PC-3 (cell line): ENCODE data around the gene APOD. TPM values are rescaled to one million over a fixed set of nuclear protein-coding genes. Genes with fewer than 3 reads are reported as not detected.

Experiments
- ATAC-seq: fragments of 200-7000 bp; cut with Tn5 transposase; 2 replicates; pipeline ENCODE4 v1.9.1; 2020; ENCODE audit warnings: mild to moderate bottlenecking, moderate library complexity
- BruUV-seq: library from RNA; stranded (reverse); fragments of 400-500 nt; replicated peaks from 2 replicates; lab custom pipeline; 2021; lab: Mats Ljungman, UMichigan
- CTCF ChIA-PET: fragments of 300-600 bp; sonication (Branson Sonifier 250); formaldehyde crosslinking; loops from one replicate; lab custom pipeline; 2022; ENCODE audit warnings: antibody characterized with exemption; lab: Charles Lee
- POLR2A ChIA-PET: fragments of 300-600 bp; sonication (Branson Sonifier 250); formaldehyde crosslinking; loops from one replicate; lab custom pipeline; 2022; ENCODE audit warnings: antibody characterized with exemption; ENCODE audit not compliant: unreplicated experiment; lab: Charles Lee
- DNase-seq: peaks from one replicate; pipeline ENCODE4 v3.0.0-alpha.2; 2015
- H2AFZ ChIP-seq: fragments of 300-600 bp; sonication (generic); 2 replicates; pipeline ENCODE4 v1.6.0; 2016; ENCODE audit warnings: antibody characterized with exemption, low read length
- H3F3A ChIP-seq: fragments of 300-600 bp; sonication (generic); one replicate; pipeline ENCODE4 v1.6.0; 2017; ENCODE audit warnings: antibody characterized with exemption, low read length, control low read depth, mild to moderate bottlenecking; ENCODE audit not compliant: unreplicated experiment
- H3K27ac ChIP-seq: fragments of 300-600 bp; sonication (generic); 2 replicates; pipeline ENCODE4 v1.5.1; 2016; ENCODE audit warnings: mild to moderate bottlenecking, low read length
- H3K27me3 ChIP-seq: fragments of 300-600 bp; sonication (generic); 2 replicates; pipeline ENCODE4 v1.6.1; 2016; ENCODE audit warnings: low read length, mixed read lengths
- H3K36me3 ChIP-seq: fragments of 300-600 bp; sonication (generic); 2 replicates; pipeline ENCODE4 v1.6.1; 2016; ENCODE audit warnings: low read depth, mixed run types, low read length, mixed read lengths
- H3K4me1 ChIP-seq: fragments of 300-600 bp; sonication (generic); 2 replicates; pipeline ENCODE4 v1.5.1; 2016; ENCODE audit warnings: low read length; ENCODE audit not compliant: insufficient read depth
- H3K4me2 ChIP-seq: fragments of 300-600 bp; sonication (generic); 2 replicates; pipeline ENCODE4 v1.6.0; 2016; ENCODE audit warnings: low read length
- H3K4me3 ChIP-seq: fragments of 300-600 bp; sonication (generic); 2 replicates; pipeline ENCODE4 v1.5.1; 2016; ENCODE audit warnings: mild to moderate bottlenecking, low read length, mixed read lengths
- H3K79me2 ChIP-seq: fragments of 300-600 bp; sonication (generic); 2 replicates; pipeline ENCODE4 v1.6.1; 2017; ENCODE audit warnings: low read length, mixed read lengths
- H3K9ac ChIP-seq: fragments of 300-600 bp; sonication (generic); 2 replicates; pipeline ENCODE4 v1.6.0; 2016; ENCODE audit warnings: mild to moderate bottlenecking, low read length
- H3K9me2 ChIP-seq: fragments of 300-600 bp; sonication (generic); replicated peaks from 2 replicates; pipeline ENCODE4 v1.6.1; 2016; ENCODE audit warnings: mixed run types, low read length, mixed read lengths
- H3K9me3 ChIP-seq: fragments of 300-600 bp; sonication (generic); 2 replicates; pipeline ENCODE4 v1.6.1; 2016; ENCODE audit warnings: low read length, mixed read lengths
- H4K20me1 ChIP-seq: fragments of 300-600 bp; sonication (generic); 2 replicates; pipeline ENCODE4 v1.6.1; 2016; ENCODE audit warnings: low read length, mixed read lengths
- EZH2 ChIP-seq: fragments of 300-600 bp; sonication (generic); IDR thresholded peaks from one replicate; pipeline ENCODE4 v1.6.1; 2017; ENCODE audit warnings: antibody characterized with exemption, mild to moderate bottlenecking, low read length; ENCODE audit not compliant: unreplicated experiment
- EZH2phosphoT487 ChIP-seq: fragments of 300-600 bp; sonication (generic); IDR thresholded peaks from 2 replicates; pipeline ENCODE4 v1.6.1; 2018; ENCODE audit warnings: mild to moderate bottlenecking, antibody characterized with exemption, low read length, borderline replicate concordance
- intact Hi-C: fragments of 100-400 bp; cut with micrococcal nuclease; formaldehyde crosslinking; loops from 2 replicates; pipeline ENCODE4 v1.9.0; 2023
- total RNA-seq: library from RNA; depleted of rRNA; stranded (reverse); fragments of >200 nt; gene quantifications from 2 replicates; pipeline ENCODE4 v1.2.3, GENCODE V29; 2014
- TF ChIP-seq, protein P1 (sequence below): fragments of 300-600 bp; sonication (generic); conservative IDR thresholded peaks from 2 replicates; pipeline ENCODE4 v1.5.1; 2017; ENCODE audit warnings: antibody characterized with exemption, low read depth, mild to moderate bottlenecking, low read length

Gene APOD
- total RNA-seq, 1 experiment from 2014 or later = not detected

- BruUV-seq = no TSS peak
- Histone ChIP-seq H3K36me3 (no peaks in the 10 kb centered on the region), H2AFZ (no peak overlapping the region), H3K4me1 (peaks cover 7% of the 10 kb centered on the region), H3K27me3 (no peaks in the 10 kb centered on the region), H3K9ac (no peak overlapping the region), H4K20me1 (no peaks in the 10 kb centered on the region), H3K4me2 (no peak overlapping the region), H3K9me2 (no peaks in the 10 kb centered on the region), H3K79me2 (no peaks in the 10 kb centered on the region), H3K27ac (no peak overlapping the region), H3K9me3 (no peaks in the 10 kb centered on the region), H3F3A (no peaks in the 10 kb centered on the region), H3K4me3 (no peak overlapping the region)
- POLR2A ChIA-PET = no interaction called here
- DNase-seq = peak; percentile 16
- intact Hi-C loops = no loop called here
- TF ChIP-seq, protein P1, sequence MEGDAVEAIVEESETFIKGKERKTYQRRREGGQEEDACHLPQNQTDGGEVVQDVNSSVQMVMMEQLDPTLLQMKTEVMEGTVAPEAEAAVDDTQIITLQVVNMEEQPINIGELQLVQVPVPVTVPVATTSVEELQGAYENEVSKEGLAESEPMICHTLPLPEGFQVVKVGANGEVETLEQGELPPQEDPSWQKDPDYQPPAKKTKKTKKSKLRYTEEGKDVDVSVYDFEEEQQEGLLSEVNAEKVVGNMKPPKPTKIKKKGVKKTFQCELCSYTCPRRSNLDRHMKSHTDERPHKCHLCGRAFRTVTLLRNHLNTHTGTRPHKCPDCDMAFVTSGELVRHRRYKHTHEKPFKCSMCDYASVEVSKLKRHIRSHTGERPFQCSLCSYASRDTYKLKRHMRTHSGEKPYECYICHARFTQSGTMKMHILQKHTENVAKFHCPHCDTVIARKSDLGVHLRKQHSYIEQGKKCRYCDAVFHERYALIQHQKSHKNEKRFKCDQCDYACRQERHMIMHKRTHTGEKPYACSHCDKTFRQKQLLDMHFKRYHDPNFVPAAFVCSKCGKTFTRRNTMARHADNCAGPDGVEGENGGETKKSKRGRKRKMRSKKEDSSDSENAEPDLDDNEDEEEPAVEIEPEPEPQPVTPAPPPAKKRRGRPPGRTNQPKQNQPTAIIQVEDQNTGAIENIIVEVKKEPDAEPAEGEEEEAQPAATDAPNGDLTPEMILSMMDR = no peak
- TF ChIP-seq EZH2 (no peak), EZH2phosphoT487 (no peak)
- no peak for ATAC-seq
- CTCF ChIA-PET = no interaction called here
These were observed 32.3 kb downstream of the APOD start for GRCh38 chr3:195551381-195551978.

DNA sequence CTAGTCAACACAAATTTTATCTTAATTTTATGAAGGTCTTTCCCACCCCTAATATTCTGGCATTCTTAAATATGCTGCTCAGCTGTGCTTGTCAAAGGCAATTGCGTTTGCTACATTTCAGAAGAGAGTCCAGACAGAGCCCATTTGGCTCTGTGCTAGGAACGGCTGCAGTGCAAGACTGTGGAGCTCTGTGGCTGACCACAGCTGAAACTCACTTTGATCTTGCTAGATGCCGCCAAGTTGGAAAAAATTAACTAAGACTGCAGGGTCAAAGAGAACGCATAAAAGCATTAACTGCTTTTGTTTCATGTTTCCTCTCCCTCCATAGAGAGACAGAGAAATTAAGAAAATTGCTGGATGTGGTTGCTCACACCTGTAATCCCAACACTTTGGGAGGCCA lies 33.0 kb downstream of the APOD start:
- Histone ChIP-seq H3K27ac (no peak overlapping the region), H2AFZ (no peak overlapping the region), H4K20me1 (no peaks in the 10 kb centered on the region), H3K9ac (no peak overlapping the region), H3K4me2 (no peak overlapping the region), H3K9me3 (no peaks in the 10 kb centered on the region), H3F3A (no peaks in the 10 kb centered on the region), H3K36me3 (no peaks in the 10 kb centered on the region), H3K4me3 (no peak overlapping the region), H3K4me1 (peaks cover 13% of the 10 kb centered on the region), H3K9me2 (no peaks in the 10 kb centered on the region), H3K79me2 (no peaks in the 10 kb centered on the region), H3K27me3 (no peaks in the 10 kb centered on the region)
- POLR2A ChIA-PET = no interaction called here
- CTCF ChIA-PET = no interaction called here
- BruUV-seq = no TSS peak
- intact Hi-C loops = no loop called here
- DNase-seq = no peak
- TF ChIP-seq EZH2 = no peak
- TF ChIP-seq, protein P1 = no peak
- TF ChIP-seq EZH2phosphoT487 = no peak
- ATAC-seq = no peak

DNA sequence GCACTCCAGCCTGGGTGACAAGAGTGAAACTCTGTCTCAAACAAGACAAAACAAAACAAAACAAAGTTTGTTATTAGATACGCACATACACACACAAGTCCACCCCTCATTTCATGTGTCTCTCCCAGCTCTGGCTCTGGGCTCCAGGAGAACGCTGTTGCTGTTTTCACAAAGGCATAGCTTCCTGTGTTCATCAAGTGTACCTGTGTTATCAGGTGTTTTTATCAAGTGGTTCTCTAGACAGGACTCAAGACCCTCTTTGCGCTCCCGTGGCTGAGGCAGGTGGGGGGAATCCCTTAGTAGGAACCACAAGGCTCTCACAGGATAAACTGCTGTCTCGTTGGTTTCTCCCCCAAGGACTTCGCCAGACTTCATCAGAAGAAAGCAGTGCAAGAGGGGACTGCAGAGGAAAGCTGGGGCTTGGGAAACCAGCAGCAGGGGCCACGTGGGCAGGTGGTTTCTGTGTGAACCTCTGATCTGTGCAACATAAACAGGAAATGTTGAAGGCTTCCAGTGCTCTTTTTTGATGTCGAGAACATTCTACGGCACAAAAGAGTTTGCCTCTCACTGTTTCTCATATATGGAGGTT lies 33.7 kb downstream of the APOD start:
- Histone ChIP-seq H3K9ac (no peak overlapping the region), H3K27ac (no peak overlapping the region), H3K4me3 (no peak overlapping the region), H3K4me2 (no peak overlapping the region), H3K79me2 (no peaks in the 10 kb centered on the region), H3K4me1 (peaks cover 14% of the 10 kb centered on the region), H2AFZ (no peak overlapping the region), H3K9me3 (no peaks in the 10 kb centered on the region), H3K27me3 (no peaks in the 10 kb centered on the region), H3F3A (no peaks in the 10 kb centered on the region), H3K36me3 (no peaks in the 10 kb centered on the region), H4K20me1 (no peaks in the 10 kb centered on the region), H3K9me2 (no peaks in the 10 kb centered on the region)
- ChIA-PET CTCF (no interaction called here), POLR2A (no interaction called here)
- TF ChIP-seq EZH2phosphoT487 (no peak), EZH2 (no peak)
- TF ChIP-seq, protein P1 = no peak
- ATAC-seq (no peak), DNase-seq (no peak)
- intact Hi-C loops = no loop called here
- BruUV-seq = no TSS peak
